GM12873 (cell line): ENCODE measurements around the gene EGFL6.

Source experiments
- CTCF ChIP-seq: IDR thresholded peaks from 2 replicates; pipeline ENCODE4 v1.5.1; 2012; ENCODE audit warnings: low read depth, mild to moderate bottlenecking, moderate library complexity, low read length, control low read depth; ENCODE audit not compliant: insufficient read depth; ENCODE audit errors: missing control alignments

EGFL6 gene

GRCh38 chrX:13565511-13565910, 3.9 kb upstream of the EGFL6 start:
- no peak for TF ChIP-seq CTCF

- TF ChIP-seq CTCF: no peak
These were observed 832 bp downstream of the EGFL6 start for GRCh38 chrX:13570261-13570605.

GRCh38 chrX:13571136-13571535, 1.7 kb downstream of the EGFL6 start:
- no peak for TF ChIP-seq CTCF

GRCh38 chrX:13574600-13574999, 5.2 kb downstream of the EGFL6 start:
- no peak for TF ChIP-seq CTCF

- no peak for TF ChIP-seq CTCF
These were observed 10.3 kb downstream of the EGFL6 start for GRCh38 chrX:13579661-13580060.

GRCh38 chrX:13581554-13581953, 12.2 kb downstream of the EGFL6 start:
- TF ChIP-seq CTCF: no peak

GRCh38 chrX:13587786-13588477, 18.5 kb downstream of the EGFL6 start:
- no peak for TF ChIP-seq CTCF
